ENCODE measurements around the gene ATP8B3. TPM values are rescaled to one million over a fixed set of nuclear protein-coding genes. Genes with fewer than 3 reads are reported as not detected.

Gene ATP8B3
- total RNA-seq, 1 donor from 2014 or later = 3.0 TPM

DNA sequence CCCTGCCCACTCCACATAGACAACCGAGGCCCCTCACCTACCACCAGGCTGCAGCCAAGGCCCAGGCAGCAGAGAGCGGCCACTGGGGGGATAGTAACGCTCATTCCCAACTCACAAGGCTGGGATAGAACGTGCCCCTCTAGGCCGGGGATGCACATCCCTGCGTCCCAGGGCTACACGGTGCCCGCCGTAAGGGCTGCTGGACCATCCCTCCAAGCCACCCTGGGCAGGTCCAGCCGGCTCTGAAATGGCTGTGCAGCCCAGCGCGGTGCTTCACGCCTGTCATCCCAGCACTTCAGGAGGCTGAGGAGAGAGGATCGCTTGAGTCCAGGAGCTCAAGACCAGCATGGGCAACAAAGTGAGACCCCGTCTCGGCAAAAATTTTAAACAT is 33.0 kb upstream of the ATP8B3 start:
- H2AFZ ChIP-seq (ENCODE audit: low read depth, low read length) = no peak overlapping the region
- H3K36me3 ChIP-seq (ENCODE audit: insufficient read depth, low read length) = no peaks in the 10 kb centered on the region
- no peaks in the 10 kb centered on the region for H3K9me3 Mint-ChIP-seq (ENCODE audit: unreplicated experiment)
- no peak for TF ChIP-seq EZH2 (IDR thresholded peaks at IDR 0.05; ENCODE audit: insufficient read depth, low read length)
- TF ChIP-seq, protein P1, sequence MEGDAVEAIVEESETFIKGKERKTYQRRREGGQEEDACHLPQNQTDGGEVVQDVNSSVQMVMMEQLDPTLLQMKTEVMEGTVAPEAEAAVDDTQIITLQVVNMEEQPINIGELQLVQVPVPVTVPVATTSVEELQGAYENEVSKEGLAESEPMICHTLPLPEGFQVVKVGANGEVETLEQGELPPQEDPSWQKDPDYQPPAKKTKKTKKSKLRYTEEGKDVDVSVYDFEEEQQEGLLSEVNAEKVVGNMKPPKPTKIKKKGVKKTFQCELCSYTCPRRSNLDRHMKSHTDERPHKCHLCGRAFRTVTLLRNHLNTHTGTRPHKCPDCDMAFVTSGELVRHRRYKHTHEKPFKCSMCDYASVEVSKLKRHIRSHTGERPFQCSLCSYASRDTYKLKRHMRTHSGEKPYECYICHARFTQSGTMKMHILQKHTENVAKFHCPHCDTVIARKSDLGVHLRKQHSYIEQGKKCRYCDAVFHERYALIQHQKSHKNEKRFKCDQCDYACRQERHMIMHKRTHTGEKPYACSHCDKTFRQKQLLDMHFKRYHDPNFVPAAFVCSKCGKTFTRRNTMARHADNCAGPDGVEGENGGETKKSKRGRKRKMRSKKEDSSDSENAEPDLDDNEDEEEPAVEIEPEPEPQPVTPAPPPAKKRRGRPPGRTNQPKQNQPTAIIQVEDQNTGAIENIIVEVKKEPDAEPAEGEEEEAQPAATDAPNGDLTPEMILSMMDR (IDR thresholded peaks at IDR 0.05; ENCODE audit: insufficient read depth, low read depth, low read length) = no peak
- DNase-seq (ENCODE audit: low read depth) (no peak), FAIRE-seq (no peak)
- no peak overlapping the region for H3K4me3 Mint-ChIP-seq (ENCODE audit: unreplicated experiment)
- no peak overlapping the region for H3K27ac ChIP-seq (ENCODE audit: low read depth, low read length)
- peaks cover 14% of the 10 kb centered on the region for H3K4me1 Mint-ChIP-seq (ENCODE audit: low read depth, unreplicated experiment)
- H3K27me3 Mint-ChIP-seq (ENCODE audit: low read depth, unreplicated experiment) = no peaks in the 10 kb centered on the region
- no peak overlapping the region for H3K27ac Mint-ChIP-seq (ENCODE audit: unreplicated experiment)
- no peak overlapping the region for H3K9ac ChIP-seq (ENCODE audit: low read length)
- H3K4me1 ChIP-seq (ENCODE audit: insufficient read depth, low read length) = peaks cover 14% of the 10 kb centered on the region
- H3K27me3 ChIP-seq (ENCODE audit: insufficient read depth, low read length) = no peaks in the 10 kb centered on the region
- peaks cover 87% of the 10 kb centered on the region for H3K79me2 ChIP-seq (ENCODE audit: insufficient read depth, low read length)
- no peaks in the 10 kb centered on the region for H3K36me3 Mint-ChIP-seq (ENCODE audit: low read depth, unreplicated experiment)
- H3K4me3 ChIP-seq (ENCODE audit: insufficient read depth, low read depth, low read length) = no peak overlapping the region
- H3K4me2 ChIP-seq (ENCODE audit: low read length) = no peak overlapping the region
- H3K9me3 ChIP-seq (ENCODE audit: insufficient read depth, low read depth, low read length) = no peaks in the 10 kb centered on the region
- peaks cover 85% of the 10 kb centered on the region for H4K20me1 ChIP-seq (ENCODE audit: insufficient read depth, low read length)

DNA sequence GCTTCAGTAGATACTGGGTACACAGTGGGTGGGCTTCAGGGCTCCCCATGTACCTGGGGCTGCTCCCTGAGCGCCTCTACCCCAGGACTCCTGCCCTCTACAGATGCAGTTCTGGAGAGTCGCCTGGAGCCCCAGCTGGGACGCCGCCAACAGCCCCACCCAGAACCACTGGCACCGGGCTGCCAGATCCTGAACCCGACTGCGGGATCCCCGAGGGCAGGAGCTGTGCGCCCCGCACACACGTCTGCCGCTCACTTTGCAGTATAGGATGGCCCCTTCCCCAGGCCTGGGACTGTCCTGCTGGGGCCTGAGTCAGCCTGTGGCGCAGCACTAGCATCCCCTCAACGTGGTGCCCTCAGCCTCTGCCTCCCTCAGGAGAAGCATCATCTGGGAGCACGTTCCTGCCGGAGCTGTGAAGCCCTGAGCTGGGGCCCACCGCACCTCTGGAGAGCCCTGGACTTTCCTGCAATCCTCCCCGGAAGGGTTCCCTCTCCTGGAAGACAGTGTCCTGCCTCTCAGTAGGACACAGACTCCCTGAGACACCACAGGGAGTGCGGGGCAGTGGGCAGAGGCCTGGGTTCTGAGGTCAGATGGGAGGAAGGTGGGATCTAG is 32.5 kb upstream of the ATP8B3 start:
- H3K4me1 Mint-ChIP-seq (ENCODE audit: low read depth, unreplicated experiment) = peaks cover 15% of the 10 kb centered on the region
- no peaks in the 10 kb centered on the region for H3K9me3 ChIP-seq (ENCODE audit: insufficient read depth, low read depth, low read length)
- peaks cover 86% of the 10 kb centered on the region for H4K20me1 ChIP-seq (ENCODE audit: insufficient read depth, low read length)
- H3K27ac ChIP-seq (ENCODE audit: low read depth, low read length) = no peak overlapping the region
- TF ChIP-seq, protein P1 (IDR thresholded peaks at IDR 0.05; ENCODE audit: insufficient read depth, low read depth, low read length) = no peak
- no peak for TF ChIP-seq EZH2 (IDR thresholded peaks at IDR 0.05; ENCODE audit: insufficient read depth, low read length)
- H3K36me3 Mint-ChIP-seq (ENCODE audit: low read depth, unreplicated experiment) = no peaks in the 10 kb centered on the region
- H3K27ac Mint-ChIP-seq (ENCODE audit: unreplicated experiment) = no peak overlapping the region
- no peak overlapping the region for H3K4me2 ChIP-seq (ENCODE audit: low read length)
- no peaks in the 10 kb centered on the region for H3K9me3 Mint-ChIP-seq (ENCODE audit: unreplicated experiment)
- no peak overlapping the region for H2AFZ ChIP-seq (ENCODE audit: low read depth, low read length)
- H3K9ac ChIP-seq (ENCODE audit: low read length) = no peak overlapping the region
- H3K36me3 ChIP-seq (ENCODE audit: insufficient read depth, low read length) = no peaks in the 10 kb centered on the region
- peaks cover 14% of the 10 kb centered on the region for H3K4me1 ChIP-seq (ENCODE audit: insufficient read depth, low read length)
- H3K4me3 ChIP-seq (ENCODE audit: insufficient read depth, low read depth, low read length) = no peak overlapping the region
- FAIRE-seq (no peak), DNase-seq (ENCODE audit: low read depth) (no peak)
- H3K27me3 Mint-ChIP-seq (ENCODE audit: low read depth, unreplicated experiment) = no peaks in the 10 kb centered on the region
- H3K27me3 ChIP-seq (ENCODE audit: insufficient read depth, low read length) = no peaks in the 10 kb centered on the region
- H3K79me2 ChIP-seq (ENCODE audit: insufficient read depth, low read length) = peaks cover 88% of the 10 kb centered on the region
- no peak overlapping the region for H3K4me3 Mint-ChIP-seq (ENCODE audit: unreplicated experiment)

DNA sequence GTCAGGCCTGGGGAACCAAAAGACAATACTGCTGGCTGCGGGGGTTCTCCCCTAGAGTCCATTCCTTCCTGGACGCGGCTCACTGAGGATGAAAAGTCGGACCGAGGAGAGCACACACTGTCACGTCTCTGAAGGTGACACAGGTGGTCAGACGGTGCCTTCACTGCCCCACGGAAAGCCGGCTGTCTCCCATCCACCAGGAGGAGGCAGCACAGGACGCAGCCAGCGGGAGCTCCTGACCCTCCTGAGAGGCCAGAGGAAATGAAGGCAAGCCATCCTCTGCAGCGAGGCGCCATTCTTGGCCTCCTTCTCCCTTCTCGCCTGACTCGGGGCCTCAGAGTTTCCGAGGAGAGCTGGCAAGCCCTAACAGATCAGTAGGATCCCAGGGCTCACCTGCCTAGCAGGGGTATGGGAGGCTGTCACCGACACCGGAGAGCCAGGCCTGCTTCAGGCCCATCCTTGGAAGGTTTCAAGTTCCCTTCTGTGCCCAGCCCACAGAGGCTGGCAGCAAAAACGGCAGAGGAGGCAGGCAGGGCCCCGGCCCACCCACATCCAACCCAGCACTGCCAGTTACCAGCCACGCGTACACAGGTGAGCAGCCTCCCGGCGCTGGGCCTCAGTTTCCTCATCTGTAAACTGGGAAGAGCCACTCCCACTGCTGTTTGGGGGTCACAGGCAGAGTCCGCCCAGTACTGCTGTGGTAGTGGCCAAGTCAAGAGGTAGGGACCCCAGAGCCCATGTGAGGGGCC is 31.7 kb upstream of the ATP8B3 start:
- H3K4me2 ChIP-seq (ENCODE audit: low read length) = no peak overlapping the region
- no peaks in the 10 kb centered on the region for H3K9me3 Mint-ChIP-seq (ENCODE audit: unreplicated experiment)
- no peak overlapping the region for H3K4me3 ChIP-seq (ENCODE audit: insufficient read depth, low read depth, low read length)
- H3K27me3 ChIP-seq (ENCODE audit: insufficient read depth, low read length) = no peaks in the 10 kb centered on the region
- H3K4me3 Mint-ChIP-seq (ENCODE audit: unreplicated experiment) = no peak overlapping the region
- H3K36me3 Mint-ChIP-seq (ENCODE audit: low read depth, unreplicated experiment) = no peaks in the 10 kb centered on the region
- H3K79me2 ChIP-seq (ENCODE audit: insufficient read depth, low read length) = peaks cover 95% of the 10 kb centered on the region
- H3K9me3 ChIP-seq (ENCODE audit: insufficient read depth, low read depth, low read length) = no peaks in the 10 kb centered on the region
- H2AFZ ChIP-seq (ENCODE audit: low read depth, low read length) = no peak overlapping the region
- H3K9ac ChIP-seq (ENCODE audit: low read length) = no peak overlapping the region
- no peak overlapping the region for H3K27ac Mint-ChIP-seq (ENCODE audit: unreplicated experiment)
- H3K27me3 Mint-ChIP-seq (ENCODE audit: low read depth, unreplicated experiment) = no peaks in the 10 kb centered on the region
- peaks cover 90% of the 10 kb centered on the region for H4K20me1 ChIP-seq (ENCODE audit: insufficient read depth, low read length)
- peaks cover 14% of the 10 kb centered on the region for H3K4me1 ChIP-seq (ENCODE audit: insufficient read depth, low read length)
- TF ChIP-seq, protein P1 (IDR thresholded peaks at IDR 0.05; ENCODE audit: insufficient read depth, low read depth, low read length) = no peak
- TF ChIP-seq EZH2 (IDR thresholded peaks at IDR 0.05; ENCODE audit: insufficient read depth, low read length) = no peak
- no peaks in the 10 kb centered on the region for H3K36me3 ChIP-seq (ENCODE audit: insufficient read depth, low read length)
- FAIRE-seq (no peak), DNase-seq (ENCODE audit: low read depth) (no peak)
- peaks cover 15% of the 10 kb centered on the region for H3K4me1 Mint-ChIP-seq (ENCODE audit: low read depth, unreplicated experiment)
- H3K27ac ChIP-seq (ENCODE audit: low read depth, low read length) = no peak overlapping the region
